Measurements from ENCODE around the gene MINK1. TPM values are rescaled to one million over a fixed set of nuclear protein-coding genes. Genes with fewer than 3 reads are reported as not detected.

Gene MINK1
- total RNA-seq, 1 donor from 2014 or later: 45.6 TPM

GRCh38 chr17:4838309-4838785 is 5.2 kb downstream of the MINK1 start:
- no peak for DNase-seq (ENCODE audit: low spot score in 2 of 2)
- TF ChIP-seq, protein P1, sequence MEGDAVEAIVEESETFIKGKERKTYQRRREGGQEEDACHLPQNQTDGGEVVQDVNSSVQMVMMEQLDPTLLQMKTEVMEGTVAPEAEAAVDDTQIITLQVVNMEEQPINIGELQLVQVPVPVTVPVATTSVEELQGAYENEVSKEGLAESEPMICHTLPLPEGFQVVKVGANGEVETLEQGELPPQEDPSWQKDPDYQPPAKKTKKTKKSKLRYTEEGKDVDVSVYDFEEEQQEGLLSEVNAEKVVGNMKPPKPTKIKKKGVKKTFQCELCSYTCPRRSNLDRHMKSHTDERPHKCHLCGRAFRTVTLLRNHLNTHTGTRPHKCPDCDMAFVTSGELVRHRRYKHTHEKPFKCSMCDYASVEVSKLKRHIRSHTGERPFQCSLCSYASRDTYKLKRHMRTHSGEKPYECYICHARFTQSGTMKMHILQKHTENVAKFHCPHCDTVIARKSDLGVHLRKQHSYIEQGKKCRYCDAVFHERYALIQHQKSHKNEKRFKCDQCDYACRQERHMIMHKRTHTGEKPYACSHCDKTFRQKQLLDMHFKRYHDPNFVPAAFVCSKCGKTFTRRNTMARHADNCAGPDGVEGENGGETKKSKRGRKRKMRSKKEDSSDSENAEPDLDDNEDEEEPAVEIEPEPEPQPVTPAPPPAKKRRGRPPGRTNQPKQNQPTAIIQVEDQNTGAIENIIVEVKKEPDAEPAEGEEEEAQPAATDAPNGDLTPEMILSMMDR (IDR thresholded peaks at IDR 0.05): no peak
- no peak overlapping the region for H3K4me3 ChIP-seq
- H3K9me3 ChIP-seq: no peaks in the 10 kb centered on the region
- intact Hi-C loops (cut with DNase I): loop anchor here (5.0 kb wide), 1 partner anchor 44 kb away; no protein-coding TSS in a partner anchor
- H3K4me1 ChIP-seq: peaks cover 0 to 9% of the 10 kb centered on the region in 2 donors
- H3K27me3 ChIP-seq: no peaks in the 10 kb centered on the region
- no peak overlapping the region for H3K27ac ChIP-seq
- no peaks in the 10 kb centered on the region for H3K36me3 ChIP-seq

- TF ChIP-seq, protein P1 (IDR thresholded peaks at IDR 0.05): no peak
- intact Hi-C loops (cut with DNase I): loop anchor here (5.0 kb wide), 1 partner anchor 43 kb away; no protein-coding TSS in a partner anchor
- Histone ChIP-seq H3K27me3 (no peaks in the 10 kb centered on the region), H3K9me3 (no peaks in the 10 kb centered on the region), H3K27ac (no peak overlapping the region), H3K36me3 (no peaks in the 10 kb centered on the region), H3K4me3 (no peak overlapping the region), H3K4me1 (peaks cover 0 to 6% of the 10 kb centered on the region in 2 donors)
- no peak for DNase-seq (ENCODE audit: low spot score in 2 of 2)
Measured at GRCh38 chr17:4839221-4839620, 6.1 kb downstream of the MINK1 start.

- Histone ChIP-seq H3K27ac (no peak overlapping the region), H3K27me3 (no peaks in the 10 kb centered on the region), H3K4me1 (no peaks in the 10 kb centered on the region), H3K36me3 (no peaks in the 10 kb centered on the region), H3K4me3 (no peak overlapping the region), H3K9me3 (no peaks in the 10 kb centered on the region)
- intact Hi-C loops (cut with DNase I): loop anchor here (5.0 kb wide), 1 partner anchor 42 kb away; no protein-coding TSS in a partner anchor
- TF ChIP-seq, protein P1 (IDR thresholded peaks at IDR 0.05): no peak
- no peak for DNase-seq (ENCODE audit: low spot score in 2 of 2)
Measured at GRCh38 chr17:4839965-4840892, 7.1 kb downstream of the MINK1 start.

DNA sequence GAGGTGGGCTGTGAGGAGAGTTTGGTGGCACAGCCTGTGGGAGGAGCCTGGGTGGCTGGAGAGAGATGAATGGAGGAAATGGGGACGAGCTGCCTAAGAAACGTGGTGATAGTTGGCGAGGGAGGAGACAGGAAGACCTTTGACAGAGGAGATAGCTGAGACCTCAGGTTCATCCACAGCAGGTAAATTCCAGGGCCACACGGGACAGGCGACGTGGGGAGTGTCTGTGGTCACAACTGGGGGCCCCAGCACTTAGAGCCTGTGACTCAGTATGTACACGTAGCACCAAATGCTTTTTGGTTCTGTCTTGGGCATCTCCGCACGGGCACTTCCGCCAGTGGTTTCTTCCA is 7.7 kb downstream of the MINK1 start:
- intact Hi-C loops (cut with DNase I): no loop called here
- Histone ChIP-seq H3K9me3 (no peaks in the 10 kb centered on the region), H3K4me1 (no peaks in the 10 kb centered on the region), H3K4me3 (no peak overlapping the region), H3K27ac (no peak overlapping the region), H3K36me3 (no peaks in the 10 kb centered on the region), H3K27me3 (no peaks in the 10 kb centered on the region)
- TF ChIP-seq, protein P1 (IDR thresholded peaks at IDR 0.05): no peak
- DNase-seq (ENCODE audit: low spot score in 2 of 2): no peak

DNA sequence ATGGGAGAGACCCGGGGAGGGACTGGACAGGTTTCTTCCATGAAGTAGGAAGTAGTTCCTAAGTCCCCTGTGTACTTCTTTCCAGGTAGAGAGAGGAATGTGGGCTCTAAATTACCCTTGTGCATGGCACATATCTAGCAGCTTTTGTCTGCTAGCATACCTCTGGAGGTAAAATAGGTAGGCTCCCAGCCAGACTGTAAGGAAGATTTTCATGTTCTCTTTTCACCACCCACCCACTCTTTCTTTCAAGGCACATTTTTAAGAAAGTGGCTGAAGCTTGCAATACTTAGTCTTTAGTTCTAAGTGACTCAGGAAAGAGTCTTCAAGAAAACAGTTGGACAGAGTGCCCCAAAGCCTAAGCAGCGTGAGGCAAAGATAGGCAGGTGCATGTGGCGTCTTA is 9.2 kb downstream of the MINK1 start:
- Histone ChIP-seq H3K4me1 (no peaks in the 10 kb centered on the region), H3K27me3 (no peaks in the 10 kb centered on the region), H3K4me3 (no peak overlapping the region), H3K36me3 (no peaks in the 10 kb centered on the region), H3K27ac (no peak overlapping the region), H3K9me3 (no peaks in the 10 kb centered on the region)
- no peak for DNase-seq (ENCODE audit: low spot score in 2 of 2)
- intact Hi-C loops (cut with DNase I): no loop called here
- TF ChIP-seq, protein P1 (IDR thresholded peaks at IDR 0.05): no peak
